ENCODE measurements around the gene PIGU.

PIGU gene

DNA sequence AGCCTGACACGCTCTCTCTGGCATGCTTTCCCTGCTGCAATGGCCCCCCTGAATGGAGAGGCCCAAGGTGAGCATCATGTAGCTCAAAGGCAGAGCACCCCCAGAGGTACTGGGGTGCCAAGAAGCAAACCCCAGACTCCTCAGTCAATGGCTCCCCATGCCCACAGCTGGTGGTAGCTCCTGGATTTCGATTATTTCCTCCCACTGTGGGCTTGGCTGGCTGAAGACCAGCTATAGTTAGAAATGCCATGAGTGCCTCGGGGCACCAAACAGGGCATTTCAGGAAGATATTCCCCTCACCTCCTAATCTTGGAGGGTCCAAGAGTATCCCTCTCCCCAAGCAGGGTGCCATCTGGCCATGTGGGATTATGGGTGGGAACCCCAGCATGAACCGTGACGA is 101.6 kb downstream of the PIGU start:
- DNase-seq: no peak

DNA sequence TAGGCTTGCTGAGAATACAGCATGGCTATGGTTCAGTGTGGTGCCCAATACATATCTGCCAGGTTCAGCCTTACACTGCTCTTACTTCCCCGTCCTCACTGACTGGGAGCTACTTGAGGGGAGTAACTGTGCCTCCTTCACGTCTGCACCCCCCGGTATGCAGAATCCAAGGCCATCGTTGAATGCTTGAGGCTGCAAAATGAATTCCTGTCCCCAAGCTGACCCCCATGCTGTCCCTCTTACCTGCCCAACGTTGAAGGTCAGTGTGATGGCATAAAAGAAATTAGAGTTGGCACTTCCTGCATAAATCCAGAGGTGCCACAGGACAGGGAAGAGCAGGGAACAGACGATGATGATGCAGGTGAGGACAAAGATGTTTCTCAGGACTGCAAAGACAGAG is 102.0 kb downstream of the PIGU start:
- DNase-seq: no peak

- no peak for DNase-seq
These were observed 102.5 kb downstream of the PIGU start for GRCh38 chr20:34574426-34574825.

DNA sequence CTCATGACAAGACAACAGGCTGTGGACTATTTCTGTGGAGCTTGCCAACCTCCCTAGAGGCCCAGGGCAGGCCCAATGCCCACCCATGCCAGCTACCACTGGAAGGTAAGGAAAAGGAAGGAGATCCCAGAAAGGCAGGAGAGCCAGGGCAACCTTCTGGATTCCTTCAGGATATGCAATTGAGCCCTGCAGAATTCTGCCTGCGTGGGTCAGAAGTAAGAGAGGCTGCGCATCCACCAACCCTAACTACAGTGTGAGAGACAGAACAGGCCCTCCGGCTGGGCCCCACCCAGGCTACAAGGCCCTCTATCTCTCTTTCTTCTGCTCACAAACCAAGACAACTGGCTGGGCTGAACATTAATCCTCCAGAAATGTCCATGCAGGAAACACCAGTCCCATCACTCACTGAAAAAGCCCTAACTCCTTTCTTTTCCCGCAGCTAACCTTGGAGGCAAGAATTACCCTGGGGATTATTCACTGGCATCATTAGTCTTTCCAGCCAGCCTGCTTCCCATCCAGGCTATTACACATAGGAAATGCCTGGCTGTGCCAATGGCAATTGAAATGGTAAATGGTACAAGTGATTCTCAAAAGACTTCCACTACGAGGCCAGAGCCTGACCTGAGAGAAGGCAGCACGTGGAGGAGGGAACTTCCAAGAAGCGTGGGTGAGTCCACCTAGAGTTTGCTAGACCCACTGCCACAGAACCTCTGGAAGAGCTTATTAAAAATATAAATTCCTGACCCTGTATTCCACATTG is 103.2 kb downstream of the PIGU start:
- DNase-seq: no peak

DNA sequence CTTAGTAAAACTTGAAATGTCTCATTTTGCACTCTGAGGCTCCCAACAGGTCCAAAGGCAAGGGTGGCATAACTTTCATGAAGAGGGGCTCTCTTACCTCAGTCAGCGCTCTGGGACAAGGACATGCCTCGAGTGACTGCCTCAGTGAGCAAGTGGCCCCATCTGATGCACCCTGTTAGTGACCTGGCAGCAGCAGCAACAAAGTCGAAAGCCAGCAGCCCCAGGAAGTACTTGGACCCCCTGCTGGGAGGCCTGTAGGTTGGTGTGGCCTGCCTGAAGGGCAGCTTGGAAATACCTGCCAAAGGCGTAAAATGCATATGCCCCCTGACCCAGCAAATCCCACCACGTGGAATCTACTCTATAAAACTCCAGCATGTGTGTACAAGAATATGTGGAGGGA is 105.1 kb downstream of the PIGU start:
- no peak for DNase-seq

DNA sequence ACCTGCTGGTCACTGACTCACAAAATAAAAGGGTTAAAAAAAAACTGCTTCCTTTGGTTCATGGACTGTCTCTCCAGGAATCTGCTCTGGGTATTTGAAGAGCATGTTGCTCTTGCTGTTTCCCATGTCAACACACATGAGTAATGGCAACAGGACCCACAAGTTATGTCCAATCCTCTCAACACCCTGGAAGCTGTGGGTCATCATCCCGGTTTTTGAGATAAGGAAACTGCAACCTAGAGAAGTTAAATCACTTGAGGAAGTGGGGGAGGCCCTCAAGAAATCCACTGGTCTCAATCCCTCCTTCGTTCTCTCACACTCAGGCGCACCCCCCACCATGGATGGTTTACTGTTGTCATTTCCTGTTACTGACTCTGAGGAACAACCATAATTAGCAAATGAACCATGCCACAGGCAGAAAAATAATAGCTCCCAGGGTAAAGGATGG is 106.0 kb downstream of the PIGU start:
- no peak for DNase-seq

DNA sequence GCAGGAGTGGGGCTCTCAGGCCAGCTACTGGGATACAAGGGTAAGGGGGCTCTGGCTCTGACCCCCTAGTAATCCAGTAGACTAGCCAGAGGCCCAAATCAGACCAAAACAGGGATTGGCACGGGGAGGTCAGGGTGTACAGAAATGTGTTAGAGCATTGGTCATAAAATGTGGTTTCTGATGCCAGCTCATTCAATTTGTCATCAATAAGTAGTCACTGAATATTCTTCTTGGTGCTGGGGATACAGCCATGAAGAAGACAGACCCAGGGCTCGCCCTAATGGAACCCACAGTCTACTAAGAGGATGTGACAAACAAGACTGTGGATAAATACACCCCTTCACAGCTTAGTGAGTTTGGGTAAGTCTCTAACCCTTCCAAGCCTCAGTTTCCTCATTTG is 107.3 kb downstream of the PIGU start:
- no peak for DNase-seq

DNA sequence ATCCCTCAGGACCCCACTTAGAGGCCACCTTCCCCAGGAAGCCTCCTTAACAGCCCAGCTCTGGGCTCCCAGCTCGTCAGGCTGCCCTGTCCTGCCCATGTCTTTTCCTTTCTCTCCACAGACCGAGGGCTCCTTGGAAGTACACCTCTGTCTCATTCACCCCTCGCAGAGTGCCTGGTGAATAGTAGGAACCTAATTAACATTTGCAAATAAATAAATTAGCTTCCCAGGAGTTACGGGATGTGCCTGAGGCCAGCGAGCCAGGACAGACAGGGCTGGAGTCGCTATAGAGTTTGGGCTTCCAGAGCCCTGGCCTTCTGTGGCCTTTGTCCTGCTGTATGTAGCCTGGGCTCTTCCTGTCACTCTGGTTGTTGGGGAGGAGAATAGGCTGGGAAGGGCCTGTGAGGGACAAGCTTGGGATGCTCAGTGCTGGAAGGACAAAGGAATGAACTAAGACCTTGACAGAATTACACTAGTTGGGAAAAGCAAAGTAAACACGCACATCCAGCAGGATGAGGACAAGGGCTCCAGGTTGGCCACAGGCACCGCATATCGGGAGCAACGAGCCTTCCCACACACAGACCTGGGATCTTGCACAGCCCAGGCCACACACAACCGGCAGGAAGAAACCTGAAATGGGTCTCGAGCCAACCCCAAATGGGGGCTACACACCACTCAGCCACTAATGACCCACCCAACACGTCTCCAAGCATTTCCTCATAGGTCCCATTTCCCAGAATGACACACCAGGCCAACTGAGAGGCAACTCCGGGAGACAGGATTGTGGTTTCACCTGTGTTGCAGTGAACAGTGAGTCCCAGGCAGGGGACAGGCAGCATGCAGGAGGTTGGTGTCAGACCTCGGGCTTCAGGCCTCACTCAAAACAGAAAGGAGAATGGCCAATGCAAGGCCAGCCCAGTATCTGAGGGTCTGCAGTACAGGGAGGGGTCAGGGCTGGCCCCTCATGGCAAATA is 108.7 kb downstream of the PIGU start:
- DNase-seq: no peak

DNA sequence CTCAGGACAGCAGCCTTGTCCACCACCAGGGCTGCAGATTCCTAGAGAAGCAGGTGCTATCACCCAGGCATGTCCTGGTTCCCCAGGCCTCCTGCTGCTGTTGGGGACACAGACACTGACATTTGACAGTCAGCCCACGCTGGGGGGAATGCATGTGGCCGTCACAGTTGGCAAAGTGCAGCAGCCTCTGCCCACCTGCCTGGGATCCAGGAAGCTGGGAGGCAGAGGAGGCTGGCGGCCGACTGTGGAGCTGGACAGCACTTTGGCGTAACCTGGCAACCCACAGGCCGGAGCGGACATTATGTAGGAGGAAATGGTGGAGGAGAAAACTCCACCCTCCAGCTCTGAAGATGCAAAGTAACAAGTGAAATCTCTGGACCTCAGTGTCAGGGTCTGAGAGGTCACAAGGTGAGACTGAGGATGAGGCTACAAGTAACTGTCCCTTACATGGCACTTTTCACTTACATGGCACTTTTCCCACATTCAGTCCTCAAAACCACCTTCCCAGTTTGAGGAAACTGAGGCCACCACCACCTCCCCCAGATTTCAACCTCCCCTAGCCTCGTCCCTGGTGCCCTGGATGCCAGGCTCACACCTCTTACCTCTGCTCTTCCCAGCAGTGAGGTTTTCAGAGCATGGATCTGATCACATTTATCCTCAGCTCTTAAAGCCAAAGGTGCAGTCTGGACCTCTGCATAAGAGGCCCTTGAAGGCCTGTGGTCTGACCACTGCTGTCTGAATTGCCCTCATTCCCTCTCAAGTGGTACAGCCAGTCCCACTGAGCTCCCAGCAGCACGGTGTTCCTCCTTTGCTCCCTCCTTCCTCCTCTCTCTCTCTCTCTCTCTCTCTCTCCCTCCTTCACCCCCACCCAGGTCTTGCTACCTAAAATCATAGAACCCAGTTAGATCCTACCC is 109.7 kb downstream of the PIGU start:
- DNase-seq: no peak

GRCh38 chr20:34564833-34565232 is 112.1 kb downstream of the PIGU start:
- DNase-seq: no peak

DNA sequence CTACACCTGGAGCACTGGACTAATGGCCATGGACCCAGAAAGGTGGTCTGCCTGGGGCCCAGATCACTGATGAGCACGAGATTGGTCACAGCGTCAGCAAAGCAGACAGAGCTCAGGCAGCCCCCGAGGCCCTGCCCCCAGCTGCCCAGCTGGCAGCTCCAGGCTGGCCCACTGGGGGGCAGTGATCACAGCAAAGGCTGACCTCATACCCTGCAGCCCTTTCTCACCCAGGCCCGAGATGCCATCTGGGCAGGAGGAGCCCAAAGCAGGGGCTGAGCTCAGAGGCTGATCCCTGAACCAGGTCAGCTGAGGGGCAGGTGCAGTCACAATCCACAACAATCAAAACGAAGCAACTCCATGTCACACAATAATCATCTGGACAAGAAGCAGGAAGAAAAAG is 114.3 kb downstream of the PIGU start:
- no peak for DNase-seq

GRCh38 chr20:34561661-34562060 is 115.2 kb downstream of the PIGU start:
- DNase-seq: no peak

- no peak for DNase-seq
These were observed 116.3 kb downstream of the PIGU start for GRCh38 chr20:34560614-34561013.

- DNase-seq: no peak
These were observed 116.8 kb downstream of the PIGU start for GRCh38 chr20:34560141-34560523.

DNA sequence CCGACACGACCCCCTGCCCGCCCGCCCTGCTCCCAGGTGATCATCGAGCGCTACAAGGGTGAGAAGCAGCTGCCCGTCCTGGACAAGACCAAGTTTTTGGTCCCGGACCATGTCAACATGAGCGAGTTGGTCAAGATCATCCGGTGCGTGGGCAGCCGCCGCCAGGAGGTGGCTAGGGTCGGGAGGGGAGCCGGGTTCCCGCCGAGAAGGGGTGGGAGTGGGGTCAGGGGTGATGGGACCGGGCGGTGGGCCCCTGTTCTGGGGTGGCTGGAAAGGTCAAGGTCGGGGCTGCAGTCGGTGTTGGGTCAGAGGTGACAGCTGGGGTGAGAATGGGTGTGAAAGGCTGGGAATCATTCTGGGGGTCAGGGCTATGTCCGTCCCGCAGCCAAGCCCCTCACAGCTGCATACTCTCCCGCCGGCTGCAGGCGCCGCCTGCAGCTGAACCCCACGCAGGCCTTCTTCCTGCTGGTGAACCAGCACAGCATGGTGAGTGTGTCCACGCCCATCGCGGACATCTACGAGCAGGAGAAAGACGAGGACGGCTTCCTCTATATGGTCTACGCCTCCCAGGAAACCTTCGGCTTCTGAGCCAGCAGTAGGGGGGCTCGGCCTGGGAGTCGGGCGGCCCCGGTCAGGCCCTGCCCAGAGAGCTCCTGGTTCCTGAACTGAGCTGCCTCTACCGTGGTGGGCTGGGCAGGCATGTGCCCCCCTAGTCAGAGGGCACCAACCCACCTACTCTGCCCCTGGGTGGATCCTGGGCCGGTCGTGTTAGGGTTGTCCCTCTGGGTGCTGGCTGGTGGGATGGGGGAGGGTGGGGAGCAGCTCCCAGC is 117.4 kb downstream of the PIGU start:
- no peak for DNase-seq

- peak; percentile 84 for DNase-seq
These were observed 118.3 kb downstream of the PIGU start, which contains the start of gene MAP1LC3A for GRCh38 chr20:34558320-34559218. MAP1LC3A (plus strand) TSS chr20:34558718; CDS start chr20:34558869, 151 bp downstream.

DNA sequence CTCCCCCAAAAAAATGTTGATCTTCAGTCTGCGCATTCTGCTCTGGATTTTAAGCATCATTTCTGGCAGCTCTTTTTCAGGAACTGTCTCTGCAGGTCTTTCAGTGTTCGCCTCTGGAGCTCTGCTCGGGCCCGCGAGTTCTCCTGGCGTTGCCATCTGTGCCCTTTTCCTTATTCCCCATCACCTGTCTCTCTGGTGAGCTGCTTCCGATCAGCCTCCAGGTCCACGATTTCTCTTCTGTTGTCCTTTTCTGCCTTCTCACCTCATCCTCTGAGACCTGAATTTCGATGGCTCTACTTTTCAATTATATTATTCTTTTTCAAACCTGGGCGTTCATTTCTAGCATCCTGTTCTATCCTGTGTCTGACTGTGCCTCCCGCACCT is 119.0 kb downstream of the PIGU start:
- peak; percentile 63 for DNase-seq

DNA sequence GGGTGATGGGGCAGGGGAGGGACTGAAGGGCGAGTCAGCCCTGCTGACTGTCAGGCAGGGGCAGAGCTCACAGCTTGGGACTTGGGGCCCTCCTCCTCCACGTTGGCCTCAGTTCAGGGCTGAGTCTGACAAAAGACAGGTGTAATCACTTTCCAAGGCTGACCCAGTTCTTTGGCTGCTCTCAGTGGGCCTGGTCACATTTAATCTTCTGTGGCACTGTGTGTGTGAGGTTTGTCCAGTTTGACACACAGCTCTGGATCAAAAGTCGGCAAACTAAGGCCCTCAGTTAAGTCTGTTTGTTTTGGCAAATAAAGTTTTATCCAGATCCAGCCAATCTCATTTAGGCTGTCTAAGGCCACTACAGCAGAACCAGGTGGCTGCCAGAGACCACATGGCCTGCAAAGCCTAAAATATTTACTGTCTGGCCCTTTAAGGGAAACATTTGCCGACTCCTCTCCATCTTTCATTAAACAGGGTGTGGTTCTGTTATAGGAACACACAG is 123.5 kb downstream of the PIGU start:
- no peak for DNase-seq

DNA sequence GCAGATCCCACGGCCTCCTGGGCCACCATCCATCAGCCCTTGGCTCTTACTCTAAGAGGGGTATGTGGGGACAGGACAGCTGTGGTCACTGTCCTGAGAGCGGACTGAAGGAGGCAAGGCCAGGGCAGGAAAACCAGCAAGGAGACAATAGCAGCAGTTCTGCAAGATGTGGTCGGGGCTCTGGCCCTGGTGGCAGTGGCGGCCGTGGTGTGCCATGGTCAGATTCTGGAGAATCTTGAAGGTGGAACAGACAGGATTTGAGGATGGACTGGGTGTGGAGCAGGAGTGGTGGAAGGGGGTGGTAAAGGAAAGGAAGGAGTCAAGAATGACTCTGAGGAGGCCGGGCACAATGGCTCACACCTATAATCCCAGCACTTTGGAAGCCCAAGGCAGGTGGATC is 124.3 kb downstream of the PIGU start:
- no peak for DNase-seq

DNA sequence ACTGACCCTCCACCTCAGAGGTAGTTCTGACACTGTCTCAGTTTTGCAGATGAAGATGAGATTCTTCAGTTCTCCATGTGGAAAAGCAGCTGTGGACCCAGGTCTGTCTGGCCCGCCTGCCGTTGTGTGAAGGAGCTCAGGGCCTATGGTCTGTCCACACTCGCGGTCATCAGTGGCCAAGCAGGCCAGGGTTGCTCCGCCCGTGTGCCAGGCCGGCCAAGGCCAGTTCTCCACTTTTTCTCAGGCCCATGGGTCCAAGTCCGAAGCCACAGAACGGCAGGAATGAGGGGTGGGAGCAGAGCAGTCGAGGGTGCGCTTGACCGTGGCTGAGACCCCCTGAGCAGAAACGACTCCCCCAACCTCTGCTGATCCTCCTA is 127.0 kb downstream of the PIGU start:
- DNase-seq: no peak

Measured in NCI-H1092 treated with DMSO at 0.1 percent for 48 hours (cell line).